HCT116 (cell line): ENCODE results near the gene MAMLD1. TPM values are rescaled to one million over a fixed set of nuclear protein-coding genes. Genes with fewer than 3 reads are reported as not detected.

Experiments
- ATAC-seq: fragments of 200-7000 bp; cut with Tn5 transposase; 2 replicates; pipeline ENCODE4 v1.9.1; 2020; ENCODE audit warnings: mild to moderate bottlenecking, moderate library complexity
- BruUV-seq: library from RNA; stranded (reverse); fragments of 400-500 nt; replicated peaks from 2 replicates; lab custom pipeline; 2021; lab: Mats Ljungman, UMichigan
- CTCF ChIA-PET: fragments of 300-600 bp; sonication (Branson Sonifier 250); formaldehyde crosslinking; loops from one replicate; lab custom pipeline; 2021; ENCODE audit warnings: antibody characterized with exemption; lab: Charles Lee
- POLR2A ChIA-PET: fragments of 300-600, 350-600 bp; sonication (Branson Sonifier 250); formaldehyde crosslinking; loops from one replicate; lab custom pipeline; 2021; ENCODE audit warnings: antibody characterized with exemption; lab: Charles Lee
- RAD21 ChIA-PET, 2 experiments: fragments of 300-600 bp; sonication (Branson Sonifier 250); formaldehyde crosslinking; loops; one replicate each; lab custom pipeline; 2023; ENCODE audit warnings: low total read pairs in 2 of 2; ENCODE audit not compliant: uncharacterized antibody in 2 of 2, unreplicated experiment in 2 of 2, low non-redundant PET in 1 of 2; lab: Charles Lee
- DNase-seq: peaks from one replicate; pipeline ENCODE4 v3.0.0-alpha.2; 2010; ENCODE audit warnings: low read depth, low spot score
- H2AFZ ChIP-seq: fragments of 200-600 bp; shearing (Covaris generic), sonication (generic); 2 replicates; pipeline ENCODE4 v1.6.1; 2017; ENCODE audit warnings: low read depth, mixed run types, mixed read lengths, antibody characterized with exemption, low read length; ENCODE audit not compliant: poor library complexity, severe bottlenecking
- H3K27ac ChIP-seq: 2 replicates; pipeline ENCODE4 v1.5.1; 2012; ENCODE audit warnings: low read depth, low read length
- H3K27me3 ChIP-seq: fragments of 200-600 bp; sonication (generic); 2 replicates; pipeline ENCODE4 v1.6.1; 2016; ENCODE audit warnings: mixed run types, low read length, mixed read lengths; ENCODE audit not compliant: insufficient read depth
- H3K36me3 ChIP-seq, 2 experiments: fragments of 200-500 bp in 1 of 2; fragments of 200-600 bp in 1 of 2; sonication (Bioruptor generic) in 1 of 2; sonication (generic) in 1 of 2; 2 replicates each; pipeline versions ENCODE4 v1.5.1 to v1.6.1; 2014 to 2016; ENCODE audit warnings: low read length in 2 of 2, inconsistent platforms in 1 of 2, mixed read lengths in 1 of 2, mixed run types in 1 of 2; ENCODE audit not compliant: insufficient read depth in 2 of 2, control insufficient read depth in 1 of 2
- H3K4me1 ChIP-seq, 2 experiments: fragments of 200-600 bp in 1 of 2; sonication (generic) in 1 of 2; 2 replicates each; pipeline versions ENCODE4 v1.5.1 to v1.6.1; 2012 to 2017; ENCODE audit warnings: low read length in 2 of 2, inconsistent platforms in 1 of 2, mild to moderate bottlenecking in 1 of 2, mixed read lengths in 1 of 2, mixed run types in 1 of 2, moderate library complexity in 1 of 2; ENCODE audit not compliant: insufficient read depth in 2 of 2, control insufficient read depth in 1 of 2
- H3K4me2 ChIP-seq: fragments of 200-600 bp; sonication (generic); 2 replicates; pipeline ENCODE4 v1.6.1; 2017; ENCODE audit warnings: mixed run types, low read length, mixed read lengths
- H3K4me3 ChIP-seq, 2 experiments: fragments of 200-600 bp in 1 of 2; sonication (generic) in 1 of 2; replicated peaks in 1 of 2; 2 replicates each; pipeline ENCODE4 v1.5.1; 2011 to 2016; ENCODE audit warnings: low read length in 2 of 2, control low read depth in 1 of 2, low read depth in 1 of 2, mild to moderate bottlenecking in 1 of 2, mixed read lengths in 1 of 2, mixed run types in 1 of 2
- H3K79me2 ChIP-seq: fragments of 200-600 bp; sonication (generic); 2 replicates; pipeline ENCODE4 v1.6.1; 2017; ENCODE audit warnings: mild to moderate bottlenecking, mixed run types, low read length, moderate library complexity, mixed read lengths; ENCODE audit not compliant: insufficient read depth
- H3K9ac ChIP-seq: fragments of 200-600 bp; sonication (generic); 2 replicates; pipeline ENCODE4 v1.6.1; 2016; ENCODE audit warnings: low read length, mixed read lengths
- H3K9me2 ChIP-seq: fragments of 200-600 bp; sonication (generic), shearing (Covaris generic); 2 replicates; pipeline ENCODE4 v1.6.1; 2017; ENCODE audit warnings: mixed run types, mild to moderate bottlenecking, moderate library complexity; ENCODE audit not compliant: insufficient read depth
- H3K9me3 ChIP-seq, 2 experiments: fragments of 200-500 bp in 1 of 2; fragments of 200-600 bp in 1 of 2; sonication (Bioruptor generic) in 1 of 2; sonication (generic) in 1 of 2; 2 replicates each; pipeline ENCODE4 v1.6.1; 2014 to 2017; ENCODE audit warnings: low read length in 2 of 2, mixed read lengths in 2 of 2, inconsistent platforms in 1 of 2, low read depth in 1 of 2, mild to moderate bottlenecking in 1 of 2, mixed run types in 1 of 2, moderate library complexity in 1 of 2; ENCODE audit not compliant: control insufficient read depth in 1 of 2, insufficient read depth in 1 of 2
- H4K20me1 ChIP-seq: fragments of 200-600 bp; sonication (generic), shearing (Covaris generic); 2 replicates; pipeline ENCODE4 v1.6.1; 2017; ENCODE audit warnings: mixed run types, mild to moderate bottlenecking, moderate library complexity; ENCODE audit not compliant: insufficient read depth
- ATF3 ChIP-seq: IDR thresholded peaks from 2 replicates; pipeline ENCODE4 v1.6.1; 2012
- CBX3 ChIP-seq: IDR thresholded peaks from 2 replicates; pipeline ENCODE4 v1.6.1; 2012; ENCODE audit warnings: low read depth
- CEBPB ChIP-seq: IDR thresholded peaks from 2 replicates; pipeline ENCODE4 v1.6.1; 2012; ENCODE audit warnings: low read depth
- EGR1 ChIP-seq: IDR thresholded peaks from 2 replicates; pipeline ENCODE4 v1.6.1; 2012; ENCODE audit warnings: low read depth
- ELF1 ChIP-seq: IDR thresholded peaks from 2 replicates; pipeline ENCODE4 v1.6.1; 2012; ENCODE audit warnings: low read depth, borderline replicate concordance
- EZH2 ChIP-seq: fragments of 200-600 bp; sonication (generic); IDR thresholded peaks from 2 replicates; pipeline ENCODE4 v1.6.1; 2017; ENCODE audit warnings: antibody characterized with exemption, mixed run types
- EZH2phosphoT487 ChIP-seq: fragments of 200-600 bp; IDR thresholded peaks from 2 replicates; pipeline ENCODE4 v1.6.1; 2018; ENCODE audit warnings: antibody characterized with exemption, borderline replicate concordance
- FOSL1 ChIP-seq: IDR thresholded peaks from 2 replicates; pipeline ENCODE4 v1.6.1; 2012; ENCODE audit warnings: low read depth
- JUND ChIP-seq: IDR thresholded peaks from 2 replicates; pipeline ENCODE4 v1.6.1; 2012
- MAX ChIP-seq: IDR thresholded peaks from 2 replicates; pipeline ENCODE4 v1.6.1; 2012
- POLR2A ChIP-seq: IDR thresholded peaks from 2 replicates; pipeline ENCODE4 v1.7.0; 2011; ENCODE audit warnings: borderline replicate concordance; ENCODE audit not compliant: insufficient read depth, insufficient read length; ENCODE audit errors: extremely low read depth
- POLR2AphosphoS5 ChIP-seq: IDR thresholded peaks from 2 replicates; pipeline ENCODE4 v1.6.1; 2011; ENCODE audit warnings: mild to moderate bottlenecking, low read depth, low read length, moderate library complexity
- RAD21 ChIP-seq: IDR thresholded peaks from 2 replicates; pipeline ENCODE4 v1.6.1; 2012; ENCODE audit warnings: low read depth, mild to moderate bottlenecking
- SP1 ChIP-seq: IDR thresholded peaks from 2 replicates; pipeline ENCODE4 v1.6.1; 2012; ENCODE audit warnings: low read depth
- SRF ChIP-seq: IDR thresholded peaks from 2 replicates; pipeline ENCODE4 v1.6.1; 2012; ENCODE audit warnings: low read depth
- TCF7L2 ChIP-seq: IDR thresholded peaks from 2 replicates; pipeline ENCODE4 v1.7.0; 2011; ENCODE audit warnings: borderline replicate concordance, inconsistent platforms; ENCODE audit not compliant: insufficient read depth, insufficient read length; ENCODE audit errors: extremely low read depth
- YY1 ChIP-seq: IDR thresholded peaks from 2 replicates; pipeline ENCODE4 v1.6.1; 2011; ENCODE audit warnings: low read length, low read depth, moderate library complexity, mild to moderate bottlenecking; ENCODE audit not compliant: insufficient replicate concordance; ENCODE audit errors: extremely low read depth
- ZFX ChIP-seq: fragments of 450-650 bp; IDR thresholded peaks from 2 replicates; pipeline ENCODE4 v1.6.1; 2017
- ZNF274 ChIP-seq: fragments of 200-500 bp; sonication (Bioruptor generic); IDR thresholded peaks from 2 replicates; pipeline ENCODE4 v1.6.1; 2014; ENCODE audit warnings: mild to moderate bottlenecking, low read depth, low read length, inconsistent platforms
- intact Hi-C: fragments of 100-400 bp; cut with micrococcal nuclease; formaldehyde crosslinking; loops from 2 replicates; pipeline ENCODE4 v1.10.0; 2022
- total RNA-seq: library from RNA; stranded (reverse); gene quantifications from one replicate; pipeline ENCODE4 v1.2.1, GENCODE V29; 2021; ENCODE audit not compliant: unreplicated experiment

The MAMLD1 gene
- total RNA-seq, 1 experiment from 2014 or later, result 3.6 TPM

DNA sequence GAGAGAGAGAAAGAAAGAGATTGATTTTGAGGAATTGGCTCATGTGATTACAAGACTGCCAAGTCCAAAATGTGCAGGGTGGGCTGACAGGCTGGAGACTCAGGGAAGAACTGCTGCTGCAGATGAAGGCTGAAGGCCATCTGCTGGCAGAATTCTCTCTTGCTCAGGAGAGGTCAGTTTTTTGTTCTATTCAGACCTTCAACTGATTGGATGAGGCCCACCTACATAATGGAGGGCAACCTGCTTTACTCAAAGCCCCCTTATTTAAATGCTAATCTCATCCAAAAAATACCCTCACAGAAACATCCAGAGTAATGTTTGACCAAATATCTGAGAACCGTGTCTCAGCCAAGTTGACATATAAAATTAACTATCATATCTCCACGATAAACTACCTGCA is 38.2 kb upstream of the MAMLD1 start:
- BruUV-seq, result no TSS peak
- RAD21 ChIA-PET, result no interaction called here

More for the DNA sequence above, 38.2 kb upstream of the MAMLD1 start:
- ATAC-seq, result no peak
- Histone ChIP-seq H3K79me2 (no peaks in the 10 kb centered on the region), H3K4me3 (no peak overlapping the region), H3K9ac (no peak overlapping the region), H3K9me2 (no peaks in the 10 kb centered on the region), H3K4me2 (peak overlapping the region; percentile 41; the same call in 1 of the 2 replicates), H3K36me3 (no peaks in the 10 kb centered on the region), H3K27me3 (no peaks in the 10 kb centered on the region), H4K20me1 (no peaks in the 10 kb centered on the region), H3K4me1 (peaks cover 0 to 20% of the 10 kb centered on the region in 2 experiments; a peak in 2 of 4 replicates), H3K9me3 (no peaks in the 10 kb centered on the region), H3K27ac (no peak overlapping the region), H2AFZ (no peak overlapping the region)
- POLR2A ChIA-PET, result no interaction called here
- no peak for DNase-seq
- CTCF ChIA-PET, result no interaction called here
- intact Hi-C loops, result no loop called here
- TF ChIP-seq POLR2AphosphoS5 (no peak), YY1 (no peak), TCF7L2 (no peak), EZH2phosphoT487 (no peak), FOSL1 (no peak), ATF3 (no peak), JUND (no peak), CBX3 (no peak), ELF1 (no peak), SP1 (no peak), EZH2 (no peak), EGR1 (no peak), MAX (no peak), POLR2A (no peak), CEBPB (no peak), SRF (no peak), RAD21 (no peak), ZFX (no peak), ZNF274 (no peak)
